Measurements from ENCODE around the gene CIB2.

DNA sequence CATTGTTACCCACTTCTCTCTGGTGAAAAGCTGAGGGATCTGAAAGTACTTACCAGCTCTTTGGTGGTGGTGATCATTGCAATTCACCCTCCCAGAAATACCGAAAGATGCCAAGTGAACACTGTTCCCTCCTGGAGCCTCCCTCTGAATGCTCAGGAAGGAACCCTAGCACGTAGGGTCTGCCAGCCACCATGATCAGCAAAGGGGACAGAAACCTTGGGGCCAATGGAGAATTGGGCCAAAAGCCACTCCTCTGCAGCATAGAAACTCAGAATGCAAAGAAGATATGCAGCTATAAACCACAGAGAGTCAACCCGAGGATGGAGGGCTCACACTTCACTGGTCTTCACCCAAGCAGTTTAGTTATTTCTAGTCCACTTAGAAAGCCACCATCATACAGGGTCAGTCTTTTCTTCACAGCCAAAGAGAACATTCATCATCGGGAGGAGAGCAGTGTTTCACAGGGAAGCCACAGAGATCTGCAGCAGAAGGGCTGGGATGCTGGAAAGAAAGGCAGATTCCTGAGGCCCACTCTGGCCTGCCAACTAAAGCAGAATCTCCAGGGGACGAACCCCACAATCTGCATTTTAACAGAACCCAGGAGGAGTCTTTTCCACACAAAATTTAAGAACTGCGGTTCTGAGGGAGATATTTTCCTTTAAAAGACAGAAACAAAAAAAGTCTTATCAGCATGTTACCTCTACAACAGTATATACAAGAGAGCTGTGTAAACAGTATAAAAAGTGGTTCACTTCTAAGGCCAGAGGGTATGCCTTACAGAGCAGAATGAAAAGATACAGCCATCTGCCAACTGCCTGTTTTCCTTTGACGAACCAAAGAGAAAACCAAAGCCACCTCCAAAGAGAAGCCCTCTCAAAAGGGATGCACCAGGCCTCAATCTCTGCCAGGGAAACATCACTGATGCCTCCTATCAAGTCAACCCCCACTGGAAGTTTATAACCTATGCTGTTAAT lies 65.0 kb downstream of the CIB2 start:
- TF ChIP-seq POLR2A (IDR thresholded peaks at IDR 0.05; ENCODE audit: low read length) (no peak), CTCF (IDR thresholded peaks at IDR 0.05) (no peak), EP300 (IDR thresholded peaks at IDR 0.05) (no peak)

Data from A549 (cell line).